GM18520 (cell line): ENCODE data around the gene PHF21B.

Source experiments
- ATAC-seq: cut with Tn5 transposase; IDR thresholded peaks from one replicate; pipeline ENCODE4 v1.9.1; 2021; ENCODE audit not compliant: unreplicated experiment

Gene PHF21B

DNA sequence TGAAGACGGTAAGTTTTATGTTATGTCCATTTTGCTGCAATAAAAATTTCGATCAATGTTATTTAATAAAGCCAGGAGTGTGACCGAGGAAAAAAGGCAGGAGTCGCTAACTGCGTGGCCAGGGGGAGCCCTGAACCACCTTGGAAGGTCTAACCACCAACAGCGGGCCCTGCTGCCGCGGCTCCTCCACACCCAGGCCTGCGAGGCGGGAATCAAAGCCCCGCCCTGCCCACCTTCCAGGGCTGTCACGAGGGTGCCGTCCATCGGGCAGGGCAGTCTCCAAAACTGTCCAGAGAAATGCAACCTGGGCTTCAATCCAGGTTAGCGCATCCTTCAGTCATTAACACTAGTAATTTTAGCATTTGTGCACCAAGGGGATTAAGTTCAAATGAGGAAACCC, 19.0 kb downstream of the PHF21B start:
- ATAC-seq: no peak

GRCh38 chr22:44990328-44990727, 19.5 kb downstream of the PHF21B start:
- ATAC-seq: no peak

- no peak for ATAC-seq
These were observed 21.1 kb downstream of the PHF21B start for GRCh38 chr22:44988671-44989070.

DNA sequence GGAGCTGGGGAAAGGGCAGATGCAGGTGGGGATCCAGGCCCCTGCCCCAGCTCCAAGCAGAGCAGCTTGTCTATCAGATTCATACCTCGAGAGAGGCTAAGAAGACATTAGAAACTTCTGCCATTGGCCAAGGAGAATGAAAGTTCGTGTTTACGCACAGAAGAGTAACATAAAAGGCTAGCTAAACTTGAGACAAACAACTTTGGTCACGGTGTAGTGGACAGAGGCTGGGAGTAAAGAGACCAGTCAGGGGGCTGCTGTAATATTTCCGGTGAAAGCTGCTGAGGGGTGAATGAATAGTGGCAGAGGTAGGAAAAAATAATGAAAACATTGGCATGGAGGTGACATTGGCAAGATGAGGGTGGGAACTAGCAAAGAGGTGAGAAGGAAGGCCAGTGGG, 22.9 kb downstream of the PHF21B start:
- ATAC-seq: no peak

- no peak for ATAC-seq
These were observed 23.8 kb downstream of the PHF21B start for GRCh38 chr22:44985906-44986527.

DNA sequence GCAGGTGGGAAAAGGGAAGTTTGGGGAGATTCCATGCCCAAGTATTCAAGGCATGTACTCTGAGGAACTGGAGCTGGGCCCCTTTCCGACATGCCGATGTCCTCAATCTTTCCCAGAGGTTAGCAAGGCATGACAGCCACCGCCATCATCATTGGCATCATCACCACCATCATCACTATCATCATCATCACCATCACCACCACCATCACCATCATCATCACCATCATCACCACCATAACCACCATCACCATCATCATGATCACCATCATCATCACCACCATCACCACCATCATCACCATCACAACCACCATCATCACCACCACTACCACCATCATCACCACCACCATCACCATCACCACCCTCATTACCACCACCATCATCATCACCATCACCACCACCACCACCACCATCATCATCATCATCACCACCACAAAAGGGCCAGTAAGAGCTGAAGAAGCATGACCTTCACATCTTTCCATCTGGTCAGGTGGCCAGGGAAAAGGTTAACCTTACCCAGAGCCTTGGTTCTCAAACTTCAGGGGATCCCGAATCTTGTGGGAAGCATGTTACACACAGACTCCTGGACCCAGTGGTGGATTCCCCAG, 25.8 kb downstream of the PHF21B start:
- no peak for ATAC-seq

GRCh38 chr22:44982445-44982844, 27.4 kb downstream of the PHF21B start:
- no peak for ATAC-seq

GRCh38 chr22:44981857-44982256, 27.9 kb downstream of the PHF21B start:
- ATAC-seq: no peak

DNA sequence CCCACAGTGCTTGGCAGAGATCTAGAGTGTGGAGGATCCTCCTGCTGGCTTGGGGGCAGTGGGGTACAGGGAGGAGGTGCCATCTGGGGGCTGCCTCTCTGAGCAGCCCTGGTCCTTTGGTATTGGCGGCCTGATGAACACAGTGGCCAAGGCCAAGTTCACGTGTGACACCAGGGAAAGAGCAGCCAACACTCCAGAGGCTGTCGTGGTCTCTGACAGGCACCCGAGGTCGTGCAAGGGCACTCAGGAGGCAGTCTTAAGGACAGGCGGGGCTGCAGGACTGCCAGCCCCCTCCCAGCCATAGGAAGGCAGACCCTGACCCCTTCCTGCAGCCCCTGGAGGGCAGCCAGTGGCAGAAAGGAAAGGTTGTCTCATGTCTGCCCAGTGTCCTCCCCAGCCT, 30.7 kb downstream of the PHF21B start:
- no peak for ATAC-seq

GRCh38 chr22:44975427-44976262, 34.2 kb downstream of the PHF21B start:
- ATAC-seq: no peak

DNA sequence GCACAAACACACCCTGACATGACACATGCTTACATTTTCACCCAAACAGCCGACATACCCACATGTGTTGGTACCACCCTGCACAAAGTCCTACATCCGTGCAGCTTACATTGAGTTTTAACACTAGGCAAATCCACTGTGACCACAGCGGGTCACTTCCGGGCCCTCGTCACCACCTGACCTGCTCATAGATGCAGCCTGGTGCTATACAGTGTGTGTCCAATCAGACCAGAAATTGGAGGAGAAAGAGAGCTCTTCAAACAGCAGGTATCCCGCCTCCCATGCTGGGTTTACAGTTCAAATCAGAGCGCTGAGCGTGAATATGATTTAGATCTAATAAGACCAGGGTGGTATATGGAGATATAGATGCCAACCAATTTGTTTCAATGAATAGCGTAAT, 35.4 kb downstream of the PHF21B start:
- no peak for ATAC-seq

DNA sequence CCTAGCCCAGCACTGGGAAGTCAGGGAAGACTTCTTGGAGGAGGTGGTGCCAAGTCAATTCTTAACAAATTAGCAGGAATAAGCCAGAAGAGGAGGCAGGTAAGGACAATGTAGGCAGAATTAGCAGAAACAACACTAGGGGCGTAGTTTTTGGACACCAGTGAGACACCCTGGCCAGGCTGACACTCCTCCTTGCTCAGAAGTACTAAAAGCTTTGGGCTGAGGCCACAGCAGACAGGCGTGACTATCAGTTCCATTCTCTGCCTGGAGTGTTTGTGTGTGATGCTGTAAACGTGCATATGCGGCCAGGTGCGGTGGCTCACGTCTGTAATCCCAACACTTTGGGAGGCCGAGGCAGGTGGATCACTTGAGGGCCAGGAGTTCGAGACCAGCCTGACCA, 36.0 kb downstream of the PHF21B start:
- ATAC-seq: no peak

DNA sequence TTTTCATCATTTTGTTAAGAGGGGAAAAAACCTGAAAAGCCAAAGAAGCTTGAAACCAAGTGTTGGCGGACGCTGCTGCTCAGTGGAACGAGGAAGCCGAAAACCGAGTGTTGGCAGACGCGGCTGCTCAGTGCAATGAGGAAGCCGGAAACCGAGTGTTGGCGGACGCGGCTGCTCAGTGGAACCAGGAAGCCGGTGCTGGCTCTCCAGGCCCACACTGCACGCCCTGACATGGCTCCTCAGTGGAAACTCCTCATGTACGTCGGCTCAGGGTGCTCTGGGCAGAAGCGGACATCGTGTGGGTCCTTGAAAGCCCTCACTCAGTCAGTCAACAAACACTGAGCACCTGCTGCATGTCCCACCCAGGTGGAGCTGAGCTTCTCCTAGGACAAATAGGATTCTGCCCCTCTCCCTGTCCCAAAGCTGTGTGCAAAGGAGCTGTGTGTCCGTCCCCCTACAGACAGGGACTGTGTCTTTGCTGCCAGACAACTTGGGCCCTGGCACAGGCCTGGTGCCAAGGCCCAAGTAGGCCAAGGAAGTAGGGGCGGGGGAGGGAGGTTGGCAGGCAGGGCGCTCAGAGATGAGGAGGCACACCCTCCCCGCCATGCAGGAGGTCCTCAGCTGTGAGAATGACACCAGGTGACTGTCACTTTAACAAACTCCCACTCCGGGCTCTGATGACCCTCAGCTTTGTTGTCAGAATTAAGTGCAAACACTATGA, 37.3 kb downstream of the PHF21B start:
- ATAC-seq: no peak

DNA sequence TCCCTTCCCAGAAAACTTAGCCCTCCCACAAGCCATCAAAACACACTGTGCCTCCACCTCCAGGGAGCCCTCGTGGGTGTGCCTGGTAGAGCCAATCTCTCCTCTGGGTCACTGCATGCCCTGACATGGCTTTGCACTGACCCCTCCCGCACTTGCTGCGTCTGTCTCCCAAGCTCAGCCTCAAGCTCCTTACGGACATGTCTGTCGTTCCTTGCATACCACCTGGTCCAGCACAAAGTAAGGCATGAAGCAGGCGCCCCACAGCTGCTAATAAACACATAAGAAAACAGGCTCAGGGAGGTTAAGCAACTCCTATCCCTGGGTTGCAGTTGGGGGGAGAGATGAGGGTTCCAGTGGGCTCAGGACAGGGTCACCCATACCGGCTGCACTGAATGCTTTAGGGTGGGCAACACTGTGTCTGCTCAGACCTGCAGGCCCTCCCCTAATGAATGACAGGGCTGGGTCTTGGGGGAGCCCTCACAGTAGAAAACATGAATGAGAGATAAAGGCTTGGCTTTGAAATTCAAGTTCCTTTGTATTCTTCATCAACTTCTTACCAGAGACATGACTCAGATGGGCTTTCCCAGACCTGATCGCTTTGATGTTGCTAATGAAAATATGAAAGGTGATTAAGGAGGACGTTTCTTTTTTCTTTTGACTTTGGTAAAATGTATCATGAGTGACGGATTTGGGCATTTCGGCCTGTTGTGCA, 38.0 kb downstream of the PHF21B start:
- ATAC-seq: no peak

GRCh38 chr22:44970291-44970690, 39.5 kb downstream of the PHF21B start:
- ATAC-seq: no peak

DNA sequence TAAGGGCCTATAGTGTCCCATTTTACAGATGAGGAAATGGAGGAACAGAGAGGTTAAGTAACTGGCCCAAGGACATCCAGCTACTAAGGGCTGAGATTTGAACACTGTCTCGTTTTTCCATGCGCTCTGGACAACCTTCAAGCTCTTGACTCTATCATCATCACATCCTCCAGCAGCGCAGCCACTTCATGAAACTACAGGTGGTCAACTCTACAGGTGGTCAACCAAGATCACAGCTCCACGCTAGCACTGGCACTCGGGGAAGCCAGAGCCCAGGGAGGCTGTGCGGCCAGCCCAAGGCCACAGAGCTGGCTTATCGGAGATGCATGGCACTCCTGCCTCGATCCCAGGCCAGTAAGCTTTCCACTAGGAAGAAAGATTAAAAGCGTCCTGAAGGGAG, 40.0 kb downstream of the PHF21B start:
- no peak for ATAC-seq

DNA sequence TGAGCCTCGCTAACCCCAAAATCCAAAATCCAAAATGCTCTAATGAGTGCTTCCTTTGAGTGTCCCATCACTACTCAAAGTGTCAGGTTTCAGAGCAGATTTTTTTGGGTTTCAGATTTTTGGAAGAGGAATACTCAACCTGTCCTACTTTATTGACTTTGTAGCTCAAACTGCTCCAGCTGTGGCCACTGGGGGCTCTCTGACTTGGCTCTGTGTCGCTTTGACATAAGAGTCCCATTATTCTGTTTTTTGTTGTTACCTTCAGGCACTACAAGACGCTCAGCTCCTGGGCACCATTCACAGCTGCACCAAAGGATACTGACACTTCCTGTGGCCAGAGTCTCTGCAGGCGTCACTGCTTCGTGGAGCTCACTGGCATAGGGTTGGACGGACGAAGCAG, 41.1 kb downstream of the PHF21B start:
- ATAC-seq: no peak

GRCh38 chr22:44965171-44965570, 44.6 kb downstream of the PHF21B start:
- ATAC-seq: no peak

- ATAC-seq: no peak
These were observed 45.1 kb downstream of the PHF21B start for GRCh38 chr22:44964722-44965078.

GRCh38 chr22:44963832-44964721, 45.7 kb downstream of the PHF21B start:
- ATAC-seq: no peak
